HepG2 (cell line): ENCODE results near the gene PHKB. TPM values are rescaled to one million over a fixed set of nuclear protein-coding genes. Genes with fewer than 3 reads are reported as not detected.

ENCODE experiments used
- CHD4 ChIP-seq: fragments of 200-600 bp; sonication (generic); IDR thresholded peaks from 2 replicates; pipeline ENCODE4 v1.7.0; 2017; ENCODE audit warnings: mild to moderate bottlenecking, low read length, borderline replicate concordance
- FOXO1 ChIP-seq: sonication (generic); formaldehyde crosslinking; IDR thresholded peaks from 2 replicates; pipeline ENCODE4 v1.4.0; 2020; ENCODE audit warnings: missing genetic modification reagents
- GATAD1 ChIP-seq: IDR thresholded peaks from 2 replicates; pipeline ENCODE4 v1.6.1; 2016; ENCODE audit warnings: missing genetic modification reagents, missing compliant biosample characterization
- HNRNPH1 ChIP-seq: fragments of 200-400 bp; formaldehyde crosslinking; optimal IDR thresholded peaks from 2 replicates; pipeline ENCODE3; 2017; ENCODE audit warnings: mild to moderate bottlenecking, low read depth, low read length
- LCORL ChIP-seq, 2 experiments: fragments of 450-650 bp in 1 of 2; sonication (generic) in 1 of 2; formaldehyde crosslinking in 1 of 2; IDR thresholded peaks; 2 replicates each; pipeline versions ENCODE4 v1.5.0 to v1.6.1; 2017 to 2020; ENCODE audit warnings: antibody characterized with exemption in 1 of 2, missing genetic modification reagents in 1 of 2
- NFIB ChIP-seq: sonication (generic); formaldehyde crosslinking; IDR thresholded peaks from 2 replicates; pipeline ENCODE4 v1.9.0; 2021; ENCODE audit warnings: missing genetic modification reagents, mild to moderate bottlenecking, borderline replicate concordance
- NFYC ChIP-seq: IDR thresholded peaks from 2 replicates; pipeline ENCODE4 v1.6.1; 2016; ENCODE audit warnings: missing genetic modification reagents, missing compliant biosample characterization
- SRSF1 ChIP-seq: fragments of 200-400 bp; formaldehyde crosslinking; optimal IDR thresholded peaks from 2 replicates; pipeline ENCODE3; 2017; ENCODE audit warnings: mild to moderate bottlenecking, low read depth, low read length, moderate library complexity
- THAP11 ChIP-seq: IDR thresholded peaks from 2 replicates; pipeline ENCODE4 v1.6.1; 2016; ENCODE audit warnings: missing biosample characterization, missing genetic modification reagents
- ZFX ChIP-seq: sonication (generic); formaldehyde crosslinking; IDR thresholded peaks from 2 replicates; pipeline ENCODE4 v1.4.0; 2020; ENCODE audit warnings: mild to moderate bottlenecking, low read depth, missing genetic modification reagents, moderate library complexity
- ZNF18 ChIP-seq: sonication (generic); formaldehyde crosslinking; IDR thresholded peaks from 2 replicates; pipeline ENCODE4 v1.8.0; 2022; ENCODE audit warnings: mild to moderate bottlenecking, missing genetic modification reagents; ENCODE audit not compliant: insufficient replicate concordance
- ZNF33B ChIP-seq: sonication (generic); formaldehyde crosslinking; IDR thresholded peaks from 2 replicates; pipeline ENCODE4 v1.5.1; 2020; ENCODE audit warnings: mild to moderate bottlenecking, missing genetic modification reagents
- ZNF451 ChIP-seq: sonication (generic); formaldehyde crosslinking; IDR thresholded peaks from 2 replicates; pipeline ENCODE4 v1.5.0; 2020; ENCODE audit warnings: mild to moderate bottlenecking, missing genetic modification reagents
- ZNF567 ChIP-seq: sonication (generic); formaldehyde crosslinking; IDR thresholded peaks from 2 replicates; pipeline ENCODE4 v1.8.1; 2023; ENCODE audit warnings: mild to moderate bottlenecking, missing genetic modification reagents, borderline replicate concordance
- ZNF766 ChIP-seq: sonication (generic); formaldehyde crosslinking; IDR thresholded peaks from 2 replicates; pipeline ENCODE4 v1.5.0; 2020; ENCODE audit warnings: missing genetic modification reagents, borderline replicate concordance
- ZNF770 ChIP-seq: sonication (generic); formaldehyde crosslinking; IDR thresholded peaks from 2 replicates; pipeline ENCODE4 v1.5.0; 2020; ENCODE audit warnings: mild to moderate bottlenecking, missing genetic modification reagents
- polyA plus RNA-seq, 8 experiments: library from polyadenylated mRNA; depleted of rRNA in 3 of 8; stranded (reverse) in 7 of 8; unstranded in 1 of 8; fragments of >200 nt; fragmentation: Illumina TruSeq in 4 of 8; extraction: Trizol in 4 of 8; gene quantifications; 2 replicates each; pipeline versions ENCODE4 v1.2.1 to v1.2.3, GENCODE V29; 2011 to 2016; ENCODE audit warnings: low read depth in 4 of 8, missing spikeins in 1 of 8, mixed read lengths in 1 of 8; ENCODE audit not compliant: insufficient read depth in 1 of 8
- total RNA-seq, 5 experiments: library from RNA; depleted of rRNA; stranded (reverse); fragments of >200 nt; fragmentation: Illumina TruSeq; extraction: Trizol; gene quantifications; 2 replicates each; pipeline ENCODE4 v1.2.3, GENCODE V29; 2016; ENCODE audit warnings: low read depth in 1 of 5
- TF ChIP-seq, protein P1 (sequence below): IDR thresholded peaks from 2 replicates; pipeline ENCODE4 v1.6.1; 2016; ENCODE audit warnings: mild to moderate bottlenecking
- TF ChIP-seq, protein P2 (sequence below): sonication (generic); formaldehyde crosslinking; IDR thresholded peaks from 2 replicates; pipeline ENCODE4 v1.5.0; 2020; ENCODE audit warnings: mild to moderate bottlenecking, missing genetic modification reagents, borderline replicate concordance

PHKB gene
- total and polyA plus RNA-seq, 2 of the 13 experiments (the other 11 are each of a cell fraction or from before 2014, with no cell fraction given), result 66.0 to 80.8 TPM

DNA sequence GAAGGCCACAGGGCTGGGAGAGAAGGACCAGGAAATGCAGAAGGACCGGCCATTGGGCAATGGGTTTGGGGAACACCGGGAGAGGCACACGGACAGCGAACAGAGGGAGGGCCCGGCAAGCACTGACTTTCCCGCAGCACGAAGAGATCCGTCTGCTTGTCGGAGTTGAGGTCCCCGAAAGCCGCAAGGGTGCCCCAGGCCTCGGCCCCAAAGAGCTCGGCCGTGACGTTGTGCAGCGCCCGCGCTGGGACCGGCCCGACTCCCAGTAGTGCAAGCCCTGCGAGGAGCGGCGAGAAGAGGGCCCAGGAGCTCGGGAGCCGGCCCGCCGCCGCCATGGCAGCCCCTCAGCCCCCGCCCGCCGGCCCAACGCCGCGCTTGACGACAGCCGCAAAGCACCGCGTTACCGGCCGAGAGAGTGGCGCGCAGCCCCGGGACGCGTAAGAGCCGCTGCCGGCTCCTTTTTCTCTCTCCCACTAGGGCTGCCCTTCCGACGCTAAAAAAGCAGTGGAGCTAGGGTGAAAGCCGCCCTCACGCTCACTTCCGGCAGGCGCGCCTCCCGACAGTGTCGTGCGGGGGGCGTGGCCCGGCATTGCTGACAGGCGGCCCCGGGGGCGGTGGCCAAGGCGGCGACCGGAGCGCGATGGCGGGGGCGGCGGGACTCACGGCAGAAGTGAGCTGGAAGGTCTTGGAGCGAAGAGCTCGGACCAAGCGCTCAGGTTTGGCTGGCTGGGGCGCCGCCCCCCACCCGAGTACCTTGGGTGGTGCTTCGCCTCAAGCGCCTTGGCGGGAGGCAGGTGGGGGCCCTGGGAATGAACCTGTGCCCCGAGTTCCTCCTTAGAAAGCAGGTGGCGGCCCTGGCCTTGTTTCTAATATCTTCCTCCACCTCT is at the start of gene PHKB, which contains the start of gene ITFG1 (continued):
- TF ChIP-seq, protein P1, sequence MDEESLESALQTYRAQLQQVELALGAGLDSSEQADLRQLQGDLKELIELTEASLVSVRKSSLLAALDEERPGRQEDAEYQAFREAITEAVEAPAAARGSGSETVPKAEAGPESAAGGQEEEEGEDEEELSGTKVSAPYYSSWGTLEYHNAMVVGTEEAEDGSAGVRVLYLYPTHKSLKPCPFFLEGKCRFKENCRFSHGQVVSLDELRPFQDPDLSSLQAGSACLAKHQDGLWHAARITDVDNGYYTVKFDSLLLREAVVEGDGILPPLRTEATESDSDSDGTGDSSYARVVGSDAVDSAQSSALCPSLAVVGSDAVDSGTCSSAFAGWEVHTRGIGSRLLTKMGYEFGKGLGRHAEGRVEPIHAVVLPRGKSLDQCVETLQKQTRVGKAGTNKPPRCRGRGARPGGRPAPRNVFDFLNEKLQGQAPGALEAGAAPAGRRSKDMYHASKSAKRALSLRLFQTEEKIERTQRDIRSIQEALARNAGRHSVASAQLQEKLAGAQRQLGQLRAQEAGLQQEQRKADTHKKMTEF (CRISPR knock-in tag), result peak; percentile 91; the same call in 1 of the 2 replicates
- TF ChIP-seq ZNF766 (CRISPR knock-in tag) (no peak), SRSF1 (peak; percentile 63), ZFX (peak; percentile 87), LCORL (IDR thresholded peaks at IDR 0.05) (no peak), LCORL (CRISPR knock-in tag; IDR thresholded peaks at IDR 0.05) (peak; percentile 88), CHD4 (no peak), ZNF770 (CRISPR knock-in tag) (peak; percentile 74), NFIB (CRISPR knock-in tag) (no peak), GATAD1 (CRISPR knock-in tag) (peak; percentile 91), HNRNPH1 (no peak), ZNF567 (peak; percentile 21), NFYC (no peak; the same call in 1 of the 2 replicates), FOXO1 (peak; percentile 44; the same call in 1 of the 2 replicates), ZNF18 (CRISPR knock-in tag) (peak; percentile 30), ZNF33B (CRISPR knock-in tag) (no peak; the same call in 1 of the 2 replicates), ZNF451 (CRISPR knock-in tag) (peak; percentile 53; the same call in 1 of the 2 replicates), THAP11 (CRISPR knock-in tag) (peak; percentile 90)
- TF ChIP-seq, protein P2, sequence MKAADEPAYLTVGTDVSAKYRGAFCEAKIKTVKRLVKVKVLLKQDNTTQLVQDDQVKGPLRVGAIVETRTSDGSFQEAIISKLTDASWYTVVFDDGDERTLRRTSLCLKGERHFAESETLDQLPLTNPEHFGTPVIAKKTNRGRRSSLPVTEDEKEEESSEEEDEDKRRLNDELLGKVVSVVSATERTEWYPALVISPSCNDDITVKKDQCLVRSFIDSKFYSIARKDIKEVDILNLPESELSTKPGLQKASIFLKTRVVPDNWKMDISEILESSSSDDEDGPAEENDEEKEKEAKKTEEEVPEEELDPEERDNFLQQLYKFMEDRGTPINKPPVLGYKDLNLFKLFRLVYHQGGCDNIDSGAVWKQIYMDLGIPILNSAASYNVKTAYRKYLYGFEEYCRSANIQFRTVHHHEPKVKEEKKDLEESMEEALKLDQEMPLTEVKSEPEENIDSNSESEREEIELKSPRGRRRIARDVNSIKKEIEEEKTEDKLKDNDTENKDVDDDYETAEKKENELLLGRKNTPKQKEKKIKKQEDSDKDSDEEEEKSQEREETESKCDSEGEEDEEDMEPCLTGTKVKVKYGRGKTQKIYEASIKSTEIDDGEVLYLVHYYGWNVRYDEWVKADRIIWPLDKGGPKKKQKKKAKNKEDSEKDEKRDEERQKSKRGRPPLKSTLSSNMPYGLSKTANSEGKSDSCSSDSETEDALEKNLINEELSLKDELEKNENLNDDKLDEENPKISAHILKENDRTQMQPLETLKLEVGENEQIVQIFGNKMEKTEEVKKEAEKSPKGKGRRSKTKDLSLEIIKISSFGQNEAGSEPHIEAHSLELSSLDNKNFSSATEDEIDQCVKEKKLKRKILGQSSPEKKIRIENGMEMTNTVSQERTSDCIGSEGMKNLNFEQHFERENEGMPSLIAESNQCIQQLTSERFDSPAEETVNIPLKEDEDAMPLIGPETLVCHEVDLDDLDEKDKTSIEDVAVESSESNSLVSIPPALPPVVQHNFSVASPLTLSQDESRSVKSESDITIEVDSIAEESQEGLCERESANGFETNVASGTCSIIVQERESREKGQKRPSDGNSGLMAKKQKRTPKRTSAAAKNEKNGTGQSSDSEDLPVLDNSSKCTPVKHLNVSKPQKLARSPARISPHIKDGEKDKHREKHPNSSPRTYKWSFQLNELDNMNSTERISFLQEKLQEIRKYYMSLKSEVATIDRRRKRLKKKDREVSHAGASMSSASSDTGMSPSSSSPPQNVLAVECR (CRISPR knock-in tag), result peak; percentile 97
